ENCODE results near the gene ANP32E. TPM values are rescaled to one million over a fixed set of nuclear protein-coding genes. Genes with fewer than 3 reads are reported as not detected.

Gene ANP32E
- total and polyA plus RNA-seq, 2 of the 8 experiments (the other 6 are each of a cell fraction or from before 2014, with no cell fraction given) = 20.7 to 123 TPM

- TF ChIP-seq BRCA1 (IDR thresholded peaks at IDR 0.05; ENCODE audit: low read depth, low read length) = no peak
- no peak for TF ChIP-seq EP300 (IDR thresholded peaks at IDR 0.05; ENCODE audit: borderline replicate concordance in 1 of 2, low read depth in 2 of 2, low read length in 2 of 2)
- no peak for TF ChIP-seq HDAC2 (IDR thresholded peaks at IDR 0.05; ENCODE audit: borderline replicate concordance in 1 of 2, low read depth in 2 of 2, low read length in 2 of 2)
- no peak for TF ChIP-seq GABPA (IDR thresholded peaks at IDR 0.05; ENCODE audit: borderline replicate concordance, insufficient read depth, low read length)
- no peak for TF ChIP-seq CBX5 (IDR thresholded peaks at IDR 0.05; ENCODE audit: low read depth, low read length)
- TF ChIP-seq SAP30 (IDR thresholded peaks at IDR 0.05; ENCODE audit: insufficient read depth, insufficient replicate concordance, low read length) = no peak
- no peak for TF ChIP-seq RBBP5 (IDR thresholded peaks at IDR 0.05; ENCODE audit: borderline replicate concordance, low read depth, low read length)
- no peak for TF ChIP-seq TAF7 (optimal IDR thresholded peaks at IDR 0.05; ENCODE audit: borderline replicate concordance, low read depth, low read length)
- TF ChIP-seq GTF2F1 (IDR thresholded peaks at IDR 0.05; ENCODE audit: borderline replicate concordance, low read depth, low read length) = no peak
Measured at GRCh38 chr1:150182247-150182646, 53.7 kb downstream of the ANP32E start (continued).

All from H1 (cell line).